ENCODE results near the gene LINGO4.

Gene LINGO4

GRCh38 chr1:151828921-151829320, 23.7 kb upstream of the LINGO4 start (continued):
- TF ChIP-seq ZNF112 (tag by site-specific recombination; IDR thresholded peaks at IDR 0.05): no peak
- TF ChIP-seq ZBTB48 (tag by site-specific recombination; IDR thresholded peaks at IDR 0.05): no peak
- 0 out of 2 replicates have a peak, but pooled peaks have one; percentile 43 for TF ChIP-seq PATZ1 (tag by site-specific recombination; IDR thresholded peaks at IDR 0.05)
- TF ChIP-seq ZFHX2 (tag by site-specific recombination; conservative IDR thresholded peaks at IDR 0.05): peak; percentile 78
- TF ChIP-seq KLF1 (tag by site-specific recombination; IDR thresholded peaks at IDR 0.05): peak; percentile 58; the same call in 1 of the 2 replicates
- TF ChIP-seq PRDM1 (tag by site-specific recombination; IDR thresholded peaks at IDR 0.05): peak; percentile 75

- TF ChIP-seq SP3 (tag by site-specific recombination; IDR thresholded peaks at IDR 0.05): no peak
- no peak for TF ChIP-seq ZSCAN30 (tag by site-specific recombination; IDR thresholded peaks at IDR 0.05)
- TF ChIP-seq ZNF510 (tag by site-specific recombination; IDR thresholded peaks at IDR 0.05; ENCODE audit: insufficient replicate concordance): no peak
- no peak for TF ChIP-seq ZNF629 (tag by site-specific recombination; IDR thresholded peaks at IDR 0.05)
- TF ChIP-seq ZBTB17 (tag by site-specific recombination; IDR thresholded peaks at IDR 0.05): no peak
- TF ChIP-seq ZBTB20 (tag by site-specific recombination; IDR thresholded peaks at IDR 0.05): no peak
- no peak for TF ChIP-seq ZNF791 (tag by site-specific recombination; IDR thresholded peaks at IDR 0.05)
- no peak for TF ChIP-seq ZNF623 (tag by site-specific recombination; IDR thresholded peaks at IDR 0.05)
- TF ChIP-seq ZNF548 (tag by site-specific recombination; IDR thresholded peaks at IDR 0.05): no peak
- TF ChIP-seq FEZF1 (tag by site-specific recombination; IDR thresholded peaks at IDR 0.05): no peak
- TF ChIP-seq ZBTB49 (tag by site-specific recombination; IDR thresholded peaks at IDR 0.05; ENCODE audit: low read depth): no peak
- TF ChIP-seq ZBTB26 (tag by site-specific recombination; optimal IDR thresholded peaks at IDR 0.05): no peak
- TF ChIP-seq ZNF561 (tag by site-specific recombination; IDR thresholded peaks at IDR 0.05; ENCODE audit: borderline replicate concordance): no peak
- TF ChIP-seq ZNF324 (tag by site-specific recombination; IDR thresholded peaks at IDR 0.05): no peak
- H3K36me3 ChIP-seq (ENCODE audit: control insufficient read depth in 2 of 2, insufficient read depth in 1 of 2, low read length in 2 of 2): no peaks in the 10 kb centered on the region
- ChIA-PET CTCF (interaction anchor here (0.6 to 1.3 kb wide), 6 partner anchors 9 to 610 kb away, joined by 3 to 6 read pairs (median 4); no protein-coding TSS in a partner anchor), POLR2A (interaction anchor here (0.6 kb wide), 1 partner anchor 73 kb away, joined by 3 read pairs; no protein-coding TSS in a partner anchor)
- no peak overlapping the region for H3K27ac ChIP-seq (ENCODE audit: extremely low read depth, low read depth, low read length)
- H3K9me3 ChIP-seq (ENCODE audit: control insufficient read depth, insufficient read depth, low read depth, low read length): no peaks in the 10 kb centered on the region
- H3K4me3 ChIP-seq (ENCODE audit: low read depth, low read length): no peak overlapping the region
- H3K4me1 ChIP-seq (ENCODE audit: control insufficient read depth, insufficient read depth, low read length): peaks cover 2% of the 10 kb centered on the region
Observed at GRCh38 chr1:151827853-151828252, 22.6 kb upstream of the LINGO4 start.

Data from HEK293 (cell line).